PC-3 (cell line): ENCODE data around the gene CTNNA3.

ENCODE experiments used
- EZH2phosphoT487 ChIP-seq: fragments of 300-600 bp; sonication (generic); IDR thresholded peaks from 2 replicates; pipeline ENCODE4 v1.6.1; 2018; ENCODE audit warnings: mild to moderate bottlenecking, antibody characterized with exemption, low read length, borderline replicate concordance
- TF ChIP-seq, protein P1 (sequence below): fragments of 300-600 bp; sonication (generic); conservative IDR thresholded peaks from 2 replicates; pipeline ENCODE4 v1.5.1; 2017; ENCODE audit warnings: antibody characterized with exemption, low read depth, mild to moderate bottlenecking, low read length

GRCh38 chr10:66218289-66218688, 1477.7 kb downstream of the CTNNA3 start:
- TF ChIP-seq EZH2phosphoT487, result no peak
- TF ChIP-seq, protein P1, sequence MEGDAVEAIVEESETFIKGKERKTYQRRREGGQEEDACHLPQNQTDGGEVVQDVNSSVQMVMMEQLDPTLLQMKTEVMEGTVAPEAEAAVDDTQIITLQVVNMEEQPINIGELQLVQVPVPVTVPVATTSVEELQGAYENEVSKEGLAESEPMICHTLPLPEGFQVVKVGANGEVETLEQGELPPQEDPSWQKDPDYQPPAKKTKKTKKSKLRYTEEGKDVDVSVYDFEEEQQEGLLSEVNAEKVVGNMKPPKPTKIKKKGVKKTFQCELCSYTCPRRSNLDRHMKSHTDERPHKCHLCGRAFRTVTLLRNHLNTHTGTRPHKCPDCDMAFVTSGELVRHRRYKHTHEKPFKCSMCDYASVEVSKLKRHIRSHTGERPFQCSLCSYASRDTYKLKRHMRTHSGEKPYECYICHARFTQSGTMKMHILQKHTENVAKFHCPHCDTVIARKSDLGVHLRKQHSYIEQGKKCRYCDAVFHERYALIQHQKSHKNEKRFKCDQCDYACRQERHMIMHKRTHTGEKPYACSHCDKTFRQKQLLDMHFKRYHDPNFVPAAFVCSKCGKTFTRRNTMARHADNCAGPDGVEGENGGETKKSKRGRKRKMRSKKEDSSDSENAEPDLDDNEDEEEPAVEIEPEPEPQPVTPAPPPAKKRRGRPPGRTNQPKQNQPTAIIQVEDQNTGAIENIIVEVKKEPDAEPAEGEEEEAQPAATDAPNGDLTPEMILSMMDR, result no peak
